Cerebellar cortex (tissue), 1 donor: ENCODE results near the gene MAEA.

Source experiments
- DNase-seq: peaks from one replicate; pipeline ENCODE4 v3.0.0-alpha.2; 2015; ENCODE audit warnings: low spot score

Gene MAEA

GRCh38 chr4:1249731-1250526 is 39.8 kb upstream of the MAEA start:
- DNase-seq, result no peak

GRCh38 chr4:1250527-1250812 is 39.2 kb upstream of the MAEA start:
- DNase-seq, result no peak

DNA sequence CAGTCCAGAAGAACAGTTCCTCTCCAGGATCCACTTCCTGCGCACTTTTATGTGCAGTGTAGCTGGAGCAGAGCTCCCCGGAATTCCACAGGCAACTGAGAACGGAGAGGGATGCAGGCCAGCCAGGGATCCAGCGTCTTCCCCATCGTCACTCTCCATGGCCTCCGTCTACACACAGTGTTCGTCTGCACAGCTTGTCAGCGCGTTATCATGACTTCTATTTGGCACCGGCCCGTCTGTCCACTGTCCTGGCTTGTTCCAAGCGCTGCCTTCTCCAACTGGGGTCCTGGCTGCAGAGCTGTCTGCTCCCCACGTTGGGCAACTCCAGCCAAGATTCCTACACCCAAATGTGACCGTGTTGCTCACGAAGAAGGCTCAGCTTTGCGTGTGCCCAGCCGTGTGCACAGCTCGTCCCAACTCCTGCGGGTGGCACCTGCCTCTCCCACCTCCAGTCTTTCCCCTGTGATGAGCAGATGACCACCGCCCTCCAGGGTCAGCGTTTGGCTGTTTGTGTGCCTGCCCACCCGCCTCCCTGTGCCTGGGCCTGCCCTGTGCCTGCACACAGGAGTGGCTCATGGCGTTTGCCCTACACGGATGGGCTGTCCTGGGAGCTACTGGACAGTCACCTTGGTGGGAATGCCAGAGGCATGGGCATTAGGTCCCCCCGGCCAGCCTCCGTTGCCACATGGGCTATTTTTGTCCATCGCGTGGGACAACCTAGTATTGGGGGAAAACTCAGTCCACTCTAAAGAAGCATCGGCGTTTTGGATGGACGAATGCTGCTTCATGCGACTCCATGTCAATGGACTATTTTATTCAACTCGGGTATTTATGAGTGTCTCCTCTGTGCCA is 38.5 kb upstream of the MAEA start:
- DNase-seq, result peak; percentile 61

DNA sequence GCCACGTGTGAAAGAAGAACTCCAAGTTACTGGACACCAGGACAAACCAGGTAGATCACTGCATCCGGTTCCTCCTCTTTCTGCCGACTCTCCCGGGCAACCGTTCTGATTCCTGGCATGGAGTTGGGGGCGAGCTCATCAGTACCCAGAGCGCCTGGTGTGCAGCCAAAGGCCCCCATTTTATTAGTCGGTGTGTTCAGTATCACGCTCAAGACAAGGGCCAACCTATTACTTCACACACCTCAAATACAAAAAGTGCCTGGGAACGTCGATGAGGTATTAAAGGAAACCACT is 38.0 kb upstream of the MAEA start:
- DNase-seq, result no peak

GRCh38 chr4:1252928-1253492 is 36.7 kb upstream of the MAEA start:
- no peak for DNase-seq

DNA sequence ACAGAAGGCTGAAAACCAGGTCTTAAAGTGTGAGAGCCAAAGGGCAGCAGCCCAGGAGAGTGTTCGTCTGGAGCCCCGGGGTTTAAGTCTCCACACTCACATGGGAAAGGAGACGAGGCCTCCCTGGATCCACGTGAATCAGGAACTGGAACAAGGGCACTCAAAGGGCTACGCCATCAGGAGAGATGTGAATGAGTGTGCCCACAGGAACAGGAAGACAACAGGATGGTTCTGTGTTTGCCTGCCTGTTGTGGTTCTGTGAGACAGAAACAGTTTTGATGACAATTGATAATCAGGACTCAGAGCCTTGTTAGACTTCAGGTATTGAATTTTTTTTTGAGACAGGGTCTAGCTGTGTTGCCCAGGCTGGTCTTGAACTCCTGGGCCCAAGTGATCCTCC is 35.9 kb upstream of the MAEA start:
- no peak for DNase-seq

DNA sequence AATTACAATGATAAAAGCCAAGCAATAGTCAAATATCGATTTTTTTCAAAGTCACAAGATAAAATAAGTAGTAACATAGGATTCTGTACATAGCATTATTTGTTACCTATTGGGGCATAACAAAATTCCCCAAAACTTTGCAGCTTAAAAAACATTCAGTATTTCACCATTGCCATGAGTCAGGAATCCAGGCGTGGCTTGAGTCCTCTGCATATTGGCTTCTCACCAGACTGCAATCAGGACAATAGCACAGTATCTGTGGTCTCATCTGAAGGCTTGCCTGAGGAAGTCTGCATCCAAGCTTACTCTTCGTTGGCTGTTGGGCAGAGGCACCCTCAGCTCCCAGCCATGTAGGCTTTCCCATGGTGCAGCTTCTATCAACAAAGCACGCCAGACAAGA is 34.5 kb upstream of the MAEA start:
- no peak for DNase-seq

GRCh38 chr4:1255699-1256098 is 34.0 kb upstream of the MAEA start:
- no peak for DNase-seq

DNA sequence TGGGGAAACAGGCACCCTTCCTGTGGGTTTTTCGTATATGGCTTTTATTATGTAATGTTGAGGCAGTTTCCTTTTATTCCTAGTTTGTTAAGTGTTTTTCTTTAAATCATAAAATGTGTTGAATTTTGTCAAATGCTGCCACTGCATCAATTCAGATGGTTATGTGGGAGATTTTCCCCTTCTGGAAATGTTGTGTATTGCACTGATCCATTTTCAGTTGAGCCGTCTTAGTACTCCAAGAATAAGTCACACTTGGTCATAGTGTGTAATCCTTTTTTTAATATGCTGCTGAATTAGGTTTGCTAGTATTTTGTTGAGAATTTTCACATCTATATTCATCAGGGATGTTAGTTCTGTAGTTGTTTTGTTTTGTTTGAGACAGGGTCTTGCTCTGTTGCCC is 31.2 kb upstream of the MAEA start:
- DNase-seq, result no peak

DNA sequence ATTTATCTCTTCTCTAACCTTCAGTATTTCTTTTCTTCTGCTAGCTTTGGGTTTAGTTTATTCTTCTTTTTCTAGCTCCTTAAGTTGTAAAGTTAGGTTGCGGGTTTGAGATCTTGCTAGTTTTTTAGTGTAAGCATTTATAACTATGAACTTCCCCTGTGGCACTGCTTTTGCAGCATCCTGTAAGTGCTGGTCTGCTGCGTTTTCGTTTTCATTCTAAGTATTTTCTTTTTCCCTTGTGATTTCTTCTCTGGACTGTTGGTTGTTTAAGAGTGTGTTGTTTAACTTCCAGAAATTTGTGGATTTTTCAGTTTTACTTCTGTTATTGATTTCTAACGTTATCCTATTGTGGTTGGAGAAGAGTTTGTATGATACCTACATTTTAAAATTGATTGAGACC is 29.7 kb upstream of the MAEA start:
- DNase-seq, result no peak

GRCh38 chr4:1260418-1261106 is 29.1 kb upstream of the MAEA start:
- DNase-seq, result no peak

- no peak for DNase-seq
Measured at GRCh38 chr4:1261107-1261928, 28.4 kb upstream of the MAEA start.

- no peak for DNase-seq
Measured at GRCh38 chr4:1264942-1265341, 24.7 kb upstream of the MAEA start.

DNA sequence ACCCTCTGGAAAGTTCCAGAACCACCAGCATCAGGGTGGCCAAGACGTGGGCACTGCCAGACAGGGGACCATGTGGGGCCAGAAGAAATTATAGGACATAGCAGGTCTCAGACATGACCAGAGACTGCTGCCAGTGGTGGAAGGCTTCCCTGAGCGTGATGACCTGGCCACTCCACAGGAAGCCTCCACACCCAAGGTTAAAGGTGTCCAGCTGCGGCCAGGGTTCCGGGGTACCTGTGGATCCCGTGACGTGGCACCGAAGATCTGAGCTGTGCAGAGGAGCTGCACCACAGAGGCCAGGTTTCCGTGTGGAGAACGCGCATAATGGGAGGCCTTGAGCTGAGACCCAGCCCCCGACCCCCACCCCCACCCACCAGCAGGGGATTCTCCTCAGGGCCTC is 24.3 kb upstream of the MAEA start:
- DNase-seq, result no peak

GRCh38 chr4:1266881-1267763 is 22.6 kb upstream of the MAEA start:
- no peak for DNase-seq

DNA sequence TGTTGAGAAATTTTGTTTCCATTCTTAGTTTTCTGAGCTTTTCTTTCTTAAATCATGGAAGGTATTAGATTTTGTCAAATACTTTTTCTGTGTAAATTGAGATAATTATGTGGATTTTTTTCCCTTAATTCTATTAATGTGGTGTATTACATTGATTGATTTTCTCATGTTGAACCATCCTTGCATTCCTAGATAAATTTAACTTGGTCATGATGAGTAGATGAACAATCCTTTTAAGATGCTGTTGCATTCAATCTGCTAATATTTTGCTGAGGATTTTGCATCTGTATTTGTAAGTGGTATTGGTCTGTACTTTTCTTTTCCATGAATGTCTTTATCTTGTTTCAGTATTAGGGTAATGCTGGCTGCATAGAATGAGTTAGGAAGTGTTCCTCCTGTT is 20.5 kb upstream of the MAEA start:
- no peak for DNase-seq

- no peak for DNase-seq
Measured at GRCh38 chr4:1271686-1272085, 18.0 kb upstream of the MAEA start.

DNA sequence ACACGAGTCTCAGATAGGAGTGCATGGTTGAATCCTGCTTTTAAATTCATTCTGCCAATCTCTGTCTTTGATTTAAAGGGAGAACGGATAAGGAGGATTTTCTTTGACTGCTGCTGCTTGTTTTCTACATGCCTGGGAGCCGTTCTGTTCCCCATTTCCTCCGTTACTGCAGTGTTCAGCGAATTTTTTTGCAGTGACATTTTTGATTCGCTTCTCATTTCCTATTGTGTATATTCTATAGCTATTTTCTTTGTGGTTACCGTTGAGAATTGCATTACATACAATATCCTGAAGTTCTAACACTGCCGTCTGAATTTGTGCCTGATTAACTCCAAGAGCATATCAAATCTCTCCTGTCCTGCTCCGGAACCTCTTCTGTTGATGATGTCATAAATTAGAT is 14.8 kb upstream of the MAEA start:
- no peak for DNase-seq

- no peak for DNase-seq
Measured at GRCh38 chr4:1276984-1277383, 12.7 kb upstream of the MAEA start.

DNA sequence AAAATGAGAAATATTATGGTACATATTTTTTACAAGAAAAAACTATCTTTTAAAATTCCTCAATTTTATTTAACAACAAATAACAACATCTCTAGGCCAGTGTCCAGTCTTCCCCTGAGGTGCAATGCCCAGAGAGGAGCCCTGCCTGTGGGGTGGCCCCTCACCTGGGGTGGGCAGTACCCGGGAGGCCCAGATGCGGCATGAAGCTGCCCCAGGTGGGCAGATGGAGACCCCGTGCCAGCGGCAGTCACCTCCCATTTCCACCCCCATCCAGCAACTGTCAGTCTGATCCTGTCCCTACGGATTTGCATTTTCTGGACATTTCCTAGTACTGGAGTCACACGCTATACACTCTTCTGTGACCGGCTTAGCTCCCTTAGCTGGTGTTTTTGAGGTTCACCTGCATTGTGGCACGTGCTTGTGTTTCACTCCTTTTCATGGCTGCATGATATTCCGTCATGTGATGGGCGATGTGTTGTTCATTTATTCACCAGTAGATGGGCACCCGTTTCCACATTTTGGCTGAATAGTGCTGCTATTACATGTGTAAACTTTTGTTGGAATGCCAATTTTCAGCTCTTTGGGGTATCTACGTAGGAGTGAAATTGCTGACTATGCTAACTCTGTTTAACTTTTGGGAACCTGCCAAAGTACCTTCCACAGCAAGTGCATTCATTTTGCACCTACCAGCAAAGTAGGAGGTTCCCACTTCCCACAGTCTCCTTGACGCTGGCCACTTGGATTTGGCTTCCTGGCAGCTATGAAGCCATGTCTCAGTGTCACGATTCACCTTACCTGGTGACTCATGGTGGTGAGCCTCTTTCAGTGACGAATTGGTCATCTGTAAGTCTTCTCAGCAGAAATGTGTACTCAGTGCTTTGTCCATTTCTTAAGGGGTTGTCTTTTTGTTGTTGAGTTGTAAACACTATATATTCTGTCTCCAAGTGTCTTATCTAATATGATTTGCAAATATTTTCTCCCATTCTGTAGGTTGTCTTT is 11.7 kb upstream of the MAEA start:
- no peak for DNase-seq
